GM12878 (cell line): Measurements from ENCODE around the gene CSMD2. TPM values are rescaled to one million over a fixed set of nuclear protein-coding genes. Genes with fewer than 3 reads are reported as not detected.

ENCODE experiments used
- ATAC-seq: fragments of 200-7000 bp; cut with Tn5 transposase; 3 replicates; pipeline ENCODE4 v1.9.1; 2020; ENCODE audit warnings: mild to moderate bottlenecking, moderate library complexity
- BruUV-seq: library from RNA; stranded (reverse); fragments of 400-500 nt; replicated peaks from 2 replicates; lab custom pipeline; 2021; lab: Mats Ljungman, UMichigan
- CTCF ChIA-PET: fragments of 300-600 bp; sonication (Branson Sonifier 250); formaldehyde crosslinking; extraction: SDS; loops from one replicate; lab custom pipeline; 2021; ENCODE audit warnings: inconsistent platforms; lab: Yijun Ruan, JAX
- POLR2A ChIA-PET: fragments of 350-600 bp; formaldehyde crosslinking; extraction: SDS; loops from one replicate; lab custom pipeline; 2021; ENCODE audit warnings: inconsistent platforms; lab: Charles Lee
- RAD21 ChIA-PET: fragments of 300-600 bp; sonication (Branson Sonifier 250); formaldehyde crosslinking; loops from one replicate; lab custom pipeline; 2023; ENCODE audit warnings: antibody characterized with exemption; ENCODE audit not compliant: unreplicated experiment; lab: Charles Lee
- SMC1A ChIA-PET: fragments of 300-600 bp; sonication (Branson Sonifier 250); formaldehyde crosslinking; loops from one replicate; lab custom pipeline; 2023; ENCODE audit not compliant: unreplicated experiment, uncharacterized antibody; lab: Charles Lee
- DNase-seq: peaks from one replicate; pipeline ENCODE4 v3.0.0-alpha.2; 2011; ENCODE audit warnings: low read depth, low spot score
- FAIRE-seq: peaks from 3 replicates; lab custom pipeline; 2011; peaks lifted over from hg19 to GRCh38; lab: Jason Lieb, UNC
- H2AFZ ChIP-seq: 2 replicates; pipeline ENCODE4 v1.6.0; 2011; ENCODE audit warnings: low read depth, low read length, control low read depth; ENCODE audit not compliant: control insufficient read depth
- H3K27ac ChIP-seq: 2 replicates; pipeline ENCODE4 v1.5.1; 2011; ENCODE audit warnings: control low read depth; ENCODE audit not compliant: control insufficient read depth, insufficient read depth
- H3K27me3 ChIP-seq, 2 experiments: replicated peaks in 1 of 2; 2 replicates each; pipeline versions ENCODE4 v1.6.0 to v1.6.1; 2011; ENCODE audit warnings: low read length in 1 of 2; ENCODE audit not compliant: control insufficient read depth in 2 of 2, insufficient read depth in 2 of 2
- H3K36me3 ChIP-seq, 2 experiments: 2 replicates each; pipeline ENCODE4 v1.5.1; 2011; ENCODE audit warnings: low read length in 1 of 2; ENCODE audit not compliant: control insufficient read depth in 2 of 2, insufficient read depth in 2 of 2
- H3K4me1 ChIP-seq: 2 replicates; pipeline ENCODE4 v1.6.1; 2011; ENCODE audit warnings: mild to moderate bottlenecking, low read length, moderate library complexity, mixed read lengths; ENCODE audit not compliant: control insufficient read depth, insufficient read depth
- H3K4me2 ChIP-seq: 2 replicates; pipeline ENCODE4 v1.6.0; 2011; ENCODE audit warnings: control low read depth; ENCODE audit not compliant: control insufficient read depth, insufficient read depth
- H3K4me3 ChIP-seq: fragments of 200-600 bp; sonication (generic); 2 replicates; pipeline ENCODE4 v1.5.1; 2016
- H3K79me2 ChIP-seq: 2 replicates; pipeline ENCODE4 v1.6.0; 2011; ENCODE audit warnings: low read length; ENCODE audit not compliant: control insufficient read depth, insufficient read depth
- H3K9ac ChIP-seq: 2 replicates; pipeline ENCODE4 v1.8.0; 2011; ENCODE audit warnings: low read length, control low read depth, mixed read lengths; ENCODE audit not compliant: control insufficient read depth, insufficient read depth
- H3K9me3 ChIP-seq: replicated peaks from 3 replicates; pipeline ENCODE4 v1.5.1; 2011; ENCODE audit warnings: mild to moderate bottlenecking, low read length; ENCODE audit not compliant: control insufficient read depth, insufficient read depth
- H4K20me1 ChIP-seq: 2 replicates; pipeline ENCODE4 v1.6.0; 2011; ENCODE audit not compliant: control insufficient read depth, insufficient read depth
- ATF3 ChIP-seq: IDR thresholded peaks from 2 replicates; pipeline ENCODE4 v1.6.1; 2011; ENCODE audit warnings: low read depth, mild to moderate bottlenecking, low read length, moderate library complexity, borderline replicate concordance; ENCODE audit errors: extremely low read depth
- ATF7 ChIP-seq: fragments of 450-650 bp; IDR thresholded peaks from 2 replicates; pipeline ENCODE4 v1.6.1; 2016; ENCODE audit warnings: low read depth, mild to moderate bottlenecking
- CEBPB ChIP-seq, 2 experiments: fragments of 150-350 bp in 1 of 2; IDR thresholded peaks; 2 replicates each; pipeline ENCODE4 v1.6.1; 2012 to 2014; ENCODE audit warnings: low read depth in 2 of 2, low read length in 2 of 2, borderline replicate concordance in 1 of 2, inconsistent platforms in 1 of 2
- CTCF ChIP-seq, 3 experiments: IDR thresholded peaks in 2 of 3; conservative IDR thresholded peaks in 1 of 3; 2 replicates each; pipeline ENCODE4 v1.5.1; 2011; ENCODE audit warnings: low read depth in 3 of 3, low read length in 3 of 3, mild to moderate bottlenecking in 3 of 3, control low read depth in 2 of 3, moderate library complexity in 2 of 3, inconsistent platforms in 1 of 3, mixed read lengths in 1 of 3; ENCODE audit not compliant: control insufficient read depth in 2 of 3, insufficient read depth in 1 of 3; ENCODE audit errors: extremely low read depth in 1 of 3
- E2F4 ChIP-seq: IDR thresholded peaks from 2 replicates; pipeline ENCODE4 v1.6.1; 2012; ENCODE audit warnings: low read depth, low read length, improper control_type of control experiment
- EZH2 ChIP-seq: IDR thresholded peaks from 2 replicates; pipeline ENCODE4 v1.6.1; 2012; ENCODE audit warnings: low read depth, mild to moderate bottlenecking, control low read depth, inconsistent platforms, low read length, borderline replicate concordance; ENCODE audit not compliant: control insufficient read depth
- FOXK2 ChIP-seq: fragments of 450-650 bp; IDR thresholded peaks from 2 replicates; pipeline ENCODE4 v1.6.1; 2017; ENCODE audit warnings: mild to moderate bottlenecking, moderate library complexity
- FOXM1 ChIP-seq: IDR thresholded peaks from 2 replicates; pipeline ENCODE4 v1.6.1; 2012; ENCODE audit warnings: low read depth, mild to moderate bottlenecking, inconsistent platforms, low read length, moderate library complexity
- HDAC6 ChIP-seq: fragments of 200-600 bp; sonication (generic); IDR thresholded peaks from one replicate; pipeline ENCODE4 v1.8.0; 2017; ENCODE audit warnings: antibody characterized with exemption; ENCODE audit not compliant: unreplicated experiment
- IKZF2 ChIP-seq, 2 experiments: fragments of 450-650 bp; IDR thresholded peaks; 2 replicates each; pipeline ENCODE4 v1.6.1; 2017; ENCODE audit warnings: mild to moderate bottlenecking in 2 of 2, moderate library complexity in 2 of 2
- NBN ChIP-seq: fragments of 450-650 bp; IDR thresholded peaks from 2 replicates; pipeline ENCODE4 v1.6.1; 2016
- NRF1 ChIP-seq: conservative IDR thresholded peaks from 2 replicates; pipeline ENCODE4 v1.6.1; 2011; ENCODE audit warnings: mild to moderate bottlenecking, low read depth, low read length, improper control_type of control experiment
- POLR2AphosphoS5 ChIP-seq: IDR thresholded peaks from 2 replicates; pipeline ENCODE4 v1.6.1; 2011; ENCODE audit warnings: mild to moderate bottlenecking, low read length, inconsistent platforms
- RBBP5 ChIP-seq: fragments of 200-600 bp; sonication (generic); conservative IDR thresholded peaks from 2 replicates; pipeline ENCODE4 v1.6.1; 2016
- SMC3 ChIP-seq: IDR thresholded peaks from 2 replicates; pipeline ENCODE4 v1.6.1; 2011; ENCODE audit warnings: low read length, improper control_type of control experiment, borderline replicate concordance
- SUPT20H ChIP-seq: IDR thresholded peaks from 2 replicates; pipeline ENCODE4 v1.6.1; 2011; ENCODE audit warnings: low read depth, mild to moderate bottlenecking, low read length, moderate library complexity, borderline replicate concordance; ENCODE audit not compliant: control insufficient read depth
- ZBTB4 ChIP-seq: fragments of 450-650 bp; formaldehyde crosslinking; IDR thresholded peaks from 2 replicates; pipeline ENCODE4 v1.4.0; 2022; ENCODE audit warnings: mild to moderate bottlenecking, moderate library complexity
- whole genome bisulfite sequencing: methylation state at CpG from one replicate; pipeline ENCODE4 v1.1.6; 2016; ENCODE audit warnings: low lambda C conversion rate; ENCODE audit not compliant: insufficient replicate concordance, insufficient coverage; ENCODE audit errors: missing lambda C conversion rate; 5-methylcytosine and 5-hydroxymethylcytosine counted together
- in situ Hi-C: fragments of 300-500 bp; cut with MboI; formaldehyde crosslinking; loops from 9 replicates; pipeline ENCODE4 v1.14.3; 2018; ENCODE audit warnings: mixed read lengths
- intact Hi-C: fragments of 100-400 bp; cut with micrococcal nuclease; formaldehyde crosslinking; loops from one replicate; pipeline ENCODE4 v1.14.2; 2022; ENCODE audit not compliant: unreplicated experiment
- polyA plus RNA-seq, 11 experiments: library from polyadenylated mRNA; depleted of rRNA in 4 of 11; unstranded in 6 of 11; stranded (reverse) in 5 of 11; fragments of >200 nt; fragmentation: Nextera tagmentation in 4 of 11; fragmentation: Illumina TruSeq in 1 of 11; extraction: Ambion mirVana in 4 of 11; extraction: Trizol in 1 of 11; gene quantifications; 1 replicate in 1 of 11; 2 replicates in 10 of 11; pipeline versions ENCODE4 v1.2.1 to v1.2.3, GENCODE V29; 2011 to 2016; ENCODE audit warnings: inconsistent platforms in 2 of 11, missing spikeins in 2 of 11, low read depth in 1 of 11
- total RNA-seq, 4 experiments: library from RNA; depleted of rRNA in 3 of 4; stranded (reverse); fragments of >200 nt in 3 of 4; fragmentation: Illumina TruSeq in 1 of 4; extraction: Trizol in 1 of 4; gene quantifications; 2 replicates each; pipeline versions ENCODE4 v1.2.1 to v1.2.3, GENCODE V29; 2013 to 2021

CSMD2 gene
- total and polyA plus RNA-seq, 10 of the 15 experiments (the other 5 are each of a cell fraction or from before 2014, with no cell fraction given) = under 0.01 TPM; not detected in 9

GRCh38 chr1:33876970-33877650 lies 287.9 kb downstream of the CSMD2 start (continued):
- TF ChIP-seq ZBTB4 = no peak
- TF ChIP-seq HDAC6 = no peak
- TF ChIP-seq POLR2AphosphoS5 = no peak
- no peak for TF ChIP-seq ATF3

- intact Hi-C loops (no loop called here), in situ Hi-C loops (no loop called here)
- H3K27me3 ChIP-seq = no peaks in the 10 kb centered on the region; a peak in 1 of 4 replicates
- H4K20me1 ChIP-seq = no peaks in the 10 kb centered on the region
- H3K4me3 ChIP-seq = no peak overlapping the region
- ATAC-seq (no peak), FAIRE-seq (no peak), DNase-seq (no peak)
- no peak overlapping the region for H3K9ac ChIP-seq
- no peaks in the 10 kb centered on the region for H3K9me3 ChIP-seq
- ChIA-PET RAD21 (no interaction called here), POLR2A (no interaction called here), SMC1A (no interaction called here), CTCF (interaction anchor here (1.1 kb wide), 1 partner anchor 287 kb away, joined by 3 read pairs; no protein-coding TSS in a partner anchor)
- no peaks in the 10 kb centered on the region for H3K79me2 ChIP-seq
- no TSS peak for BruUV-seq
- H3K4me1 ChIP-seq = no peaks in the 10 kb centered on the region
- WGBS = 2% methylated on average over 3 of the region's 3 CpGs
- H3K27ac ChIP-seq = no peak overlapping the region
- no peaks in the 10 kb centered on the region for H3K36me3 ChIP-seq
- H3K4me2 ChIP-seq = no peak overlapping the region
- no peak overlapping the region for H2AFZ ChIP-seq
- TF ChIP-seq SUPT20H (no peak), RBBP5 (no peak), NBN (no peak), CEBPB (IDR thresholded peaks at IDR 0.05; ENCODE audit: borderline replicate concordance in 1 of 2, low read depth in 2 of 2, low read length in 2 of 2) (no peak), SMC3 (peak; percentile 24; the same call in 1 of the 2 replicates), EZH2 (no peak), IKZF2 (IDR thresholded peaks at IDR 0.05) (no peak), FOXM1 (no peak), NRF1 (no peak), FOXK2 (no peak), E2F4 (no peak), CTCF (IDR thresholded peaks at IDR 0.05 in 2 of 3, conservative IDR thresholded peaks at IDR 0.05 in 1 of 3; ENCODE audit: control insufficient read depth in 2 of 3, extremely low read depth in 1 of 3, insufficient read depth in 1 of 3, low read depth in 3 of 3, low read length in 3 of 3) (peak in 2 of 3 experiments; percentile 34 to 39; a peak in 3 of 6 replicates), ATF7 (no peak)
Observed at GRCh38 chr1:33875862-33876261, 289.2 kb downstream of the CSMD2 start.
